KBM-7 (cell line): Measurements from ENCODE around the gene CRACR2A.

ENCODE experiments used
- DNase-seq: peaks from one replicate; pipeline ENCODE4 v3.0.0-alpha.2; 2015
- in situ Hi-C: fragments of 300-500 bp; cut with MboI; formaldehyde crosslinking; loops from 2 replicates; pipeline ENCODE4 v1.14.3; 2020; ENCODE audit warnings: low sequenced_read_pairs, low pct_unique_long_range_greater_than_20kb, mixed read lengths

Gene CRACR2A

DNA sequence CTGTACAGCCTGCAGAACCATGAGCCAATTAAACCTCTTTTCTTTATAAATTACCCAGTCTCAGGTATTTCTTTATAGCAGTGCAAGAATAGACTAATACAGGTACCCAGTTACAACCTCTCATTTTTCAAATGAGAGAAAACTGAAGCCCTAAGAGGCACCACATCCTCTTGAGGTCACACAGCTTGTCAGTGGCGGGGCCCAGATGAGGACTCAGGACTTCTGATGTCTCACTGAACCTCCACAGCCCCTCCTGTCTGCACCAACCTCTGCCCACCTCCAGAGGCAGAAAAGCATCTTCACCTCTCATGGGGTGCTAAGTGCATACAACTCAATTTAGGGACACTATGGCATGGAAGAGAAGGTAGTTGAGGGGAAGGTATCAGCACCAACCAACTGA is 120.7 kb downstream of the CRACR2A start:
- in situ Hi-C loops, result no loop called here
- no peak for DNase-seq

DNA sequence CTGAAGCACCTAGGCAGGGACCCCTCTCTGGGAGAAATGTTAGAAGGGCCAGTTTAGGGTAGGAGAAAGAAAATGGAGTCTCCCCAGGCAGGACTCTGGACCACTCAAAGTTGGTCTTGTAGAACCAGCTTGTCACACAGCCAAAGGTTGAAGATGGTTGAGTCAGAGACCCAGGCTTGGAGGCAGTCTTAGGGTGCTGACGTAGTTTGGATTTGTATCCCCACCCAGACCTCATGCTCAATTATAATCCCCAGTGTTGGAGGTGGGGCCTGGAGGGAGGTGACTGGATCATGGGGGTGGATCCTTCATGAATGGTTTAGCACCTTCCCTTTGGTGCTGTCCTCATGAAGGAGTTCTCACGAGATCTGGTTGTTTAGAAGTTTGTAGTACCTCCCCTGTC is 121.2 kb downstream of the CRACR2A start:
- DNase-seq, result no peak
- in situ Hi-C loops, result no loop called here

DNA sequence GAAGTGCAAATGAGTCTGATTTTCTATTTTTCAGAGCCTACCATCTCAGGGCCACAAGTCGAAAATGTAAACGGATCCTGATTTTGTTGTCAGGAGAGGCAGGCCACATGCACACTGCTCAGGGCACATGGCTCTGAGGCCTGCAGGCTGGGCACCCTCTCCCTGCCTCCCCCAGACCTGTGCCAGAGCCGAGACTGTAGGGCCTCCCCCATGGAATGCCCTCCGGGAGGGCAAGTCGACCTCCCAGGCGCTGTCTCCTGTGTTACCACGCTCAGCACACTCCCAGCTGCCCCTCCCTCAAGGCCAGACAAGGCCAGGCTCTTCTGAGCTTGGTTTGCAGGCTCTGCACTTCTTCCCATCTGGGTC is 121.7 kb downstream of the CRACR2A start:
- in situ Hi-C loops, result no loop called here
- DNase-seq, result no peak

DNA sequence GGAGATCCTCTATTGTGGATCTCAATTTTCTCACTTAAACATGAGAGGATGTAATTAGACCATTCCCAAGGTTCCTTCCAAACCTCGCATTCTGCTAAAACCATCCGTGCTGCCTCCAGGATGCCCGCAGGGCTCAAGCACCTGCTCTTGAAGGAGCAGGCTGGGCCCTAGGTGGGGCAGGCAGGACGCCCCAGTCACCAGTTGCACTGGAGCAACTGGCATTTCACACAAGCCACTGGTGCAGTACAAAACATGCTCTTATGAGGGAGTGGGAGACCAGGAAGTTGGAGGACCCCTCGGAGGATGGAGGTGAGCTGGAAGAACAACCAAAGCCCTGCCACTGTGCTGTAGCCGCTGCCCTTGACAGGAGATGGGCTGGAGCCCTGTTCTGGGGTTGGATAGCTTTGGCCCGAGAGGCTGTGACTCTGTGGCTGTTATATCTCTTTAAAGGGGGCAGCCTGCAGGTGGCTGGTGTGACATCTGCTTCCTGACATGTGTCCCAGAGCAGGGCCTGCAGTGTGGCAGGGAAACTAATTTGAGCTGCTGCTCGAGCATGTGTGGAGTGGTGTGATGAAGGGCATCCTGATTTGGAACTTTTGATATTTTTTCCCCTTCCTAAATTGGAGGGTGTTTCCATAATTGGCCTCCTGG is 122.2 kb downstream of the CRACR2A start:
- DNase-seq, result no peak
- in situ Hi-C loops, result no loop called here

DNA sequence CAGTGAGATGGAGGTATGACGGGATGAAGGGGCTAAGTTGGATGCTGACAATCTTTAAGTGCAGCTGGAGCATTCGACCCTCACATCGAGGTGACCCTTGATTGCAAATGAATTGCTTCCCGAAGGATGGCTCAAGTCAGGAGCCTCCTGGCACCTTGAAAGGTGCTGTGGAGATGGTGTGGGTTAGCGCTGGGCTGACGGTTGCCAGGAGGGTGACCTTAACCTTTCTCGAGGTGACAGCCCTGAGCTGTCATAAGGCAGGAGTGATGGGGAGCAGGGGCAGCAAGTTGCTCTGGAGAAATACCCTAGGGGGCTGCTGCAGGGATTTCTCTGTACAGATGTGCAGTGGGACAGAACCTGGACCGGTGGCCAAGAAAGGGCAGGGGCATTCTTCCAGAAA is 122.8 kb downstream of the CRACR2A start:
- in situ Hi-C loops, result no loop called here

DNA sequence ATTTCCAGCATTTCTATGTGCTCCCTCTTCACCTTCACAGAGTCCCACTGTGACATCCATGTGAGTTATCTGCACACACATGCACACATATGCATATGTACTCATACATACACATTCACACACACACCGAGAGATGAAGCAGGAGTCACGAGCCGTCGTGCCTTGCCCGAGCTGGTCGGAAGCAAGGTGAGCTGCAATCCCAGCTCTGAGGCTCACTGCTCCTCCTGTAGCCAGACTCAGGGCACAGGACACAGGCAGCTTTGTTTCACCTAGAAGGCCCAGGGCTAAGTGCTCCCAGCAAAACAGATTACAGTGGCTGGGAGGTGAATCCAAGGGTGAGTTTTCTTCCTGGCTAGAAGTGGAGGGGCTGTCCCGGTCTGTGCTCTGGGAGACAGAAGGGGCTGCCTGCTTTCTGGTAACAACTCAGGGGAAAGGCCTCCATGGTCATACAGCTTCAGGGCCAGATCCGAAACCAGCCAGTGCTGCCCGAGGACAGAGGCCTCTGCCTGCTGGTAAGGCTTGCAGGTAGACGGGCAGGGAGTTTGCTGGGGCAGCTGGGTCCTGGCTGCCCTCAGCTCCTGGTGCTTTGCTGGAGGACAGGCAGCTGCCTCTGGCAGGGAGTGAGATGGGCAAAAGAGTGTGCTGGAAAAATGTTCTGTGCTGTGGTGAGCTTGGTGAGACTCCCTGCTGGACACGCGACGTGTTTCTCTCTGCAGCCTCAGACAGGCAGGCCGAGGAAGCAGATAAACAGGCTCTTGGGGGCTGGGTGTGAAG is 123.7 kb downstream of the CRACR2A start:
- in situ Hi-C loops, result no loop called here

More for the DNA sequence above, 122.8 kb downstream of the CRACR2A start:
- no peak for DNase-seq

DNA sequence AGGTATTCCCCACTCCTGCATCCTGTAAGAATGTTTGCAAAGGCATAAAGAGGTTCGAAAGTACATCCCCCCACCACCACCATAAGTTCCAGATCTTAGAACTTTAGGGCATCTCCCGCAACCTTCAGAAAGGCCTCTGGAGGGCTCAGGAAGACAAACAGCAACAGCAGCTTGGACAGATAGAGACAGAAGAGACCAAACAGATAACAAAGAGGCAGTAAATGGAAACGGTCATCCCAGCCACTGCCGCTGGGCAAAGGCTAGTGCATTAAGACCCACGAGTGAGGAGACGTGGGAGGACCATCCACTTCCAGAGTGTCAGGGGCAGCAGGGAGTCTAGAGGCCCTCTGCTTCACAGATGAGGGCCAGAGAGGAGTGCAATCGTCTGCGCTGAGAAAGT is 124.3 kb downstream of the CRACR2A start:
- in situ Hi-C loops, result no loop called here
- DNase-seq, result no peak

More for the DNA sequence above, 123.7 kb downstream of the CRACR2A start:
- no peak for DNase-seq

- no peak for DNase-seq
- in situ Hi-C loops, result no loop called here
Observed at GRCh38 chr12:3627336-3627735, 125.6 kb downstream of the CRACR2A start.

GRCh38 chr12:3624273-3624672 is 128.6 kb downstream of the CRACR2A start:
- DNase-seq, result no peak
- in situ Hi-C loops, result no loop called here

DNA sequence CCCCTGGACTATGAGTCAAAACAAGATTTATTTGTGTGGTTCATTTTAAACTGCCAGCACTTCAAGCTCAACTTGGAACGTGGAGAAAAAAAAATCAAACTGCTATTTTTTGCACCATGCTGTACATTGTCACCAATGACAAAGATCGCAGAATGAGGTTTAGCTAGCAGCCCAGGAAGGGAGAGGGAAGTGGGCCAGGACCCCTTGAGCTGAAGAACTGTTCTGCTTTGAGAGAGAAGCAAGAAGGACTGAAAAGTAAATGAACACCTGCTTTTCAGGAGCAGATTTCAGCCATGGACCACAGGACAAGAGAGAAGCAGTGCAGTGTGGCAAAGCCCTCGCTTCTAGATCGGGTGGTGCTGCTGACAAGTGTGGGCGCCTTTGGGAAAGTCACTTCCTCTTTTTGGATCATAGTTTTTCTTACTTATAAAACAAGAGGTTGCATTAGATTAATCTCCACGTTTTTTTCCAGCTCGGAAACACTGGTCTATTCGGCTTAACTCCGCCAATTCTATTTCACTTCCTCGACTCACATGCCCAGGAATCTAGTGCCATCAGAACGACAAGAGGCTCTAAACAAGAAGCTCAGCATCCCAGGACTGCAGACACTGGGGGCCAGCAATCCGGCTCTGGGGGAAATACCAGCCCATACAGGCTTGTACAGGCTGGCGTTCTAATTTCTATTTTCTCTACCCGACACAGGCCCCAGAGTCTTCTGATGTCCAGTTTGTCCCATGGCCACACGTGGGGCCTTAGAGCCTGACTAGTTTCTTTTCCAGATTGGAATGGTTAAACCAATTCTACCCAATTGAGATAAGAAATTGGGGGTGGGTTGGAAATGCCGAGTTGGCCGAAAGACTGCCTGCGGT is 129.9 kb downstream of the CRACR2A start:
- DNase-seq, result peak; percentile 55
- in situ Hi-C loops, result no loop called here

DNA sequence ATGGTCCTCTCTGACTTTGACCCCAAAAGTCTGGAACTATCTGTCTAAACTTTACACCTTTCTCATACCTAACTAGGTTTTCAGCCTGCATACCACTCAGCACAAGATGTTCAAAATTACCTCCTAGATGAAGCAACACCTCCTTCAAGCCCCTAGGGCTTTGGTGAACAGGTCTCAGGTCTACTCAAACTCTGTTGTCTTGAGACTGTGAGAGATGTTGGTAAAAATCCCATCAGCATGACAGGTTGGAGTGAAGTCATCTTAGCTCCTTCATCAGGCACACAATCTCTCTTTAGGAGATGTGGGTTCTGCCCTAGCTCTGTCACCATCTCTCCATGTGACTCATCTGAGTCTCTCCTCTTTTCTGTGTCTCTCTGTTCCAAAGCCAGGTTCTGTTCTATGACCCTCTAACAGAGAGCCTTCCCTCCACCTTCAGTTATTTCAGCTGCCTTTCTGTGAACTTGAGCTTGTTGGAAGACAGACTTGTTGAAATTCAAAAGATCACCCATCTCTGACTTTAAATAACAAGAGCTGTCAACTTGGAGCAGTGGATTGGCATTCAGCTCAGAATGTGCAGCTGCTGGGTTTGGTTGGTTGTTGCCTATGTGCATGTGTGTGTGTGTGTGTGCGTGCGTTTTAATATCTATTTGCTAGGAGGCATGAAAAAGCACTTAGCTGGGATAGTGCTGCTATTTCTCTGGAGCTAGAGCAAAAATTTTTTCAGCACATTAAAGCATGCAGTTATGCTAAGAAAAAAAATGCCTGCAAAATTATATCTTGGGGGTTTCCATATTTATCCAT is 130.7 kb downstream of the CRACR2A start:
- in situ Hi-C loops, result no loop called here
- DNase-seq, result no peak

- no peak for DNase-seq
- in situ Hi-C loops, result no loop called here
Observed at GRCh38 chr12:3620856-3621255, 132.1 kb downstream of the CRACR2A start.

DNA sequence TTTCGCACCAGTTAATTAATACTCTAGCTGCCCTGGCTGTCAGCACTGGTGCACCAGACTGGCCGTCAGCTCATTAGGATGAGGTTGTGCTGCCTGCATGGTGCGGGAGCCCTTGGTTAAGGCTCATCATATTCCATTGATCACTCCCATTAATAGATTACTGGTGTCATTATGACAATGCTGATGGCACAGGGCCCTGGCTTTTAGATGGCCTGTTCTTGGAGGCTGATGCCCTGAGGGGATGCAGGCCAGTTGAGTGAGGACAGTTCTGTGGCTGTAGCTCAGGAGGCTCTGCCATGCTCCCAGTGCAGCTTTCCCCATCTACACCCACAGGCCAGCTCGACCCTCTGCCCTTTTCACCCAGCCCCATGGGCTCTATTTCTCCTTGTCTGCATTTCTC is 135.3 kb downstream of the CRACR2A start:
- DNase-seq, result no peak
- in situ Hi-C loops, result no loop called here

DNA sequence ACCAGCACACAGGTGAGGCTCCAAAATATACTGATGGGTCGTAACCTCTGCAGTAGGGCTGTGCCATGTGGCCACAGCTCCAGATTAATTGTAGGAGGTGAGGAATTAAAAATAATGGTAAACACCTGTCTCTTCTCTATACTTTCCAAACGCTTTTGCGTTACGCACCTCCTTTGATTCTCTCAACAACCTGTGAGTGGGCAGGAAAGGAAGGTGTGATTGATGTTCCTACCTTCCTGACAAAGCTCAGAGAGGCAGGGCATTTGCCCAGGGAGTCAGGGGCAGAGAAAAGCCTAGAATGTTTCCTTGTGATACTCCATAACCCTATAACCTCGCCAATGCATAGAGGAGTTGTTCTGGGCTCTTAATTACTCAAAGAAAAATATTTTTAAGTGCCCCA is 137.0 kb downstream of the CRACR2A start:
- in situ Hi-C loops, result no loop called here
- DNase-seq, result no peak

DNA sequence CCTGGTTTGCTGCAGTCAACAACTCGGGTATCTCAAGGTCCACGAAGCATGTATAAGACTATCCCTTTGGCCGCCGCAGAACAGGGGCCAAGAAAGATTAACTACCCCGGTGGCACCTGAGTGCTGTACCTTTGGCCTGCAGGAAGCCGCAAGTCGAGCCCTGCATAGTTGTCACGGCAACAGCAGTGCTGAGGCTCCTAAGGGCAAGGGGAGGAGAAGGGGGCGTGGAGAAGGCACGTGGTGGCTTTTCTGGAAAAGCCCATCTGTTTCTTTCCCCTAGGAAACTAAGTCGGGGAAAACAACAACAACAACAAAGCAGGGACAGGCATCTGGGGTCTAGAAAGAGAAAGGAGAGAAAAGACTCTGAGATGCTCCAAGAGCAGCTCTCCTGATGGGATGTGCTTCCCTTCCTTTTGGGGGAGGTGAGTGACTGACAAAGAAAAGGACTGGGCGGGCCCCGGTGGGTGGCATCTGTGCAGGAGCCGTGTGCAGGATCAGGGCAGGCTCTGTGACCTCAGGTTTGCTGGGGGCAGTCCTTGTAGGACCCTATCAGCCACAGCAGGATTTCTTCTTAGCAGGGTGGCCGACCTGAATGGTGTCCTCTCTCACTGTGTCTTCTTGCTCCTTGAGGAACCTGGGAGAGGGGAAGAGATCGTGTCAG is 138.0 kb downstream of the CRACR2A start:
- in situ Hi-C loops, result no loop called here
- no peak for DNase-seq

DNA sequence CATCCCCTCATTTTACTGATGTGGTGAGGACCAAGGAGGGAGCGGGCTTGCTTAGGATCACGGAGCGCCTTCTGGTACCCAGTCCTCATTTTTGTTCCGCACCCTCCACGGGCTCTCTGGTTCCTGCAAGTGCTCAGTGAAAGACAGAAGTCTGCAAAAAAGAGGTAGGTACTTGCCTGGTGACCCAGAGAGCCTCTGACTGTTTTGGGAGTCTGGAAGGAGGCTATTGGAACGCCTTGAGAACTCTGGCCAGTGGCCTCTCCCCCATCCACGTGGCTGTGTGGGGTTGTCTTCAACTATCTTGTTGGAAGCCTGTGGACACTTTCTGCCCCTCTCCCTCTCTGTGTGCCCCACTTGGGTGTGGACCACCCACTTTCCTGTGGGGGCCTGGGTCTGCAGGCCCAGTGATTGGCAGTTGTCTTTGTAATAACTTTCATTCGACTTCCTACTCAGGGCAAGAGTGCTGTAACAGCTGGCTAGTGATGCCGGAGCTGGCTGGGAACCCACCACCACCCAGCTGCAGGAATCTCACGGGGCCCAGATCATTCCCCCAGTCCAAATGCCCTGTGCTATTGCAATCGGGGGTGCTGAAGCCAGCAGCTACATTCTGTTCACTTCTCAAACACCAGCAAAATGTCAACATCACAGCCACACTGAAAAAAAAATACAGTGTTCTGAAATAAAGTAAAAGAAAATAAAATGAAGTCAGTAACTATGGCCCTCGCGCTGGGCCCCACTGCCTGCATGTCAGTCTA is 139.1 kb downstream of the CRACR2A start:
- in situ Hi-C loops, result no loop called here
- DNase-seq, result no peak

GRCh38 chr12:3611860-3612703 is 140.8 kb downstream of the CRACR2A start:
- no peak for DNase-seq
- in situ Hi-C loops, result no loop called here
